A673 (cell line): ENCODE data around the gene HJV. TPM values are rescaled to one million over a fixed set of nuclear protein-coding genes. Genes with fewer than 3 reads are reported as not detected.

Experiments
- BruUV-seq: library from RNA; stranded (reverse); fragments of 400-500 nt; replicated peaks from 2 replicates; lab custom pipeline; 2021; lab: Mats Ljungman, UMichigan
- CTCF ChIA-PET: fragments of 300-600 bp; sonication (Branson Sonifier 250); formaldehyde crosslinking; loops from one replicate; lab custom pipeline; 2022; ENCODE audit warnings: antibody characterized with exemption; lab: Charles Lee
- POLR2A ChIA-PET: fragments of 300-600 bp; sonication (Branson Sonifier 250); formaldehyde crosslinking; loops from one replicate; lab custom pipeline; 2022; ENCODE audit warnings: antibody characterized with exemption; ENCODE audit not compliant: low non-redundant PET; lab: Charles Lee
- DNase-seq: peaks from one replicate; pipeline ENCODE4 v3.0.0-alpha.2; 2015; ENCODE audit warnings: low spot score
- H3K27ac ChIP-seq: fragments of 200-600 bp; sonication (generic); 2 replicates; pipeline ENCODE4 v1.5.1; 2016; ENCODE audit warnings: mixed run types, low read depth, mild to moderate bottlenecking, mixed read lengths, antibody characterized with exemption, low read length; ENCODE audit not compliant: poor library complexity, severe bottlenecking
- H3K27me3 ChIP-seq: fragments of 200-600 bp; sonication (generic); replicated peaks from 2 replicates; pipeline ENCODE4 v1.6.1; 2017; ENCODE audit warnings: mixed run types, low read depth, mild to moderate bottlenecking, mixed read lengths, antibody characterized with exemption, low read length; ENCODE audit not compliant: insufficient read depth, poor library complexity
- H3K36me3 ChIP-seq: fragments of 200-600 bp; sonication (generic); 2 replicates; pipeline ENCODE4 v1.6.1; 2016; ENCODE audit warnings: mixed run types, mild to moderate bottlenecking, mixed read lengths, antibody characterized with exemption, low read length; ENCODE audit not compliant: insufficient read depth, poor library complexity, severe bottlenecking
- H3K4me1 ChIP-seq: fragments of 200-600 bp; sonication (generic); 2 replicates; pipeline ENCODE4 v1.6.1; 2017; ENCODE audit warnings: mixed run types, mild to moderate bottlenecking, mixed read lengths, antibody characterized with exemption, low read length; ENCODE audit not compliant: insufficient read depth, poor library complexity, severe bottlenecking
- H3K4me3 ChIP-seq: fragments of 200-600 bp; sonication (generic); 2 replicates; pipeline ENCODE4 v1.5.1; 2016; ENCODE audit warnings: low read depth, mixed run types, mild to moderate bottlenecking, mixed read lengths, low read length; ENCODE audit not compliant: poor library complexity, severe bottlenecking
- H3K9me3 ChIP-seq: fragments of 200-600 bp; sonication (generic); 2 replicates; pipeline ENCODE4 v1.6.1; 2016; ENCODE audit warnings: mixed run types, low read depth, mild to moderate bottlenecking, mixed read lengths, antibody characterized with exemption, low read length; ENCODE audit not compliant: poor library complexity, severe bottlenecking
- CTCF ChIP-seq: fragments of 300-800, 200-600 bp; sonication (generic); conservative IDR thresholded peaks from 2 replicates; pipeline ENCODE4 v1.5.1; 2017; ENCODE audit warnings: low read depth, mild to moderate bottlenecking, antibody characterized with exemption, low read length, moderate library complexity, mixed read lengths
- EZH2 ChIP-seq: fragments of 200-600 bp; sonication (generic); IDR thresholded peaks from 2 replicates; pipeline ENCODE4 v1.6.1; 2017; ENCODE audit warnings: borderline replicate concordance, low read depth, mild to moderate bottlenecking, mixed read lengths, antibody characterized with exemption, low read length; ENCODE audit not compliant: poor library complexity, severe bottlenecking
- intact Hi-C: fragments of 100-400 bp; cut with micrococcal nuclease; formaldehyde crosslinking; loops from one replicate; pipeline ENCODE4 v1.10.0; 2022; ENCODE audit not compliant: unreplicated experiment
- total RNA-seq: library from RNA; stranded (reverse); gene quantifications from 2 replicates; pipeline ENCODE4 v1.2.3, GENCODE V29; 2021

HJV gene
- total RNA-seq, 1 experiment from 2014 or later = 0.24 TPM

GRCh38 chr1:145980457-145980994 is 41.0 kb downstream of the HJV start:
- H3K4me1 ChIP-seq = peaks cover 43% of the 10 kb centered on the region
- no peaks in the 10 kb centered on the region for H3K9me3 ChIP-seq
- BruUV-seq = no TSS peak
- CTCF ChIA-PET = interaction anchor here (1.5 to 2.0 kb wide), 2 partner anchors 8 to 26 kb away, joined by 3 to 19 read pairs; no protein-coding TSS in a partner anchor
- intact Hi-C loops = no loop called here
- H3K4me3 ChIP-seq = no peak overlapping the region
- POLR2A ChIA-PET = interaction anchor here (0.9 kb wide), 1 partner anchor 71 kb away, joined by 3 read pairs; no protein-coding TSS in a partner anchor
- peak overlapping the region; percentile 90 for H3K27ac ChIP-seq
- H3K27me3 ChIP-seq = no peaks in the 10 kb centered on the region
- no peak for DNase-seq
- no peaks in the 10 kb centered on the region for H3K36me3 ChIP-seq
- TF ChIP-seq EZH2 (no peak), CTCF (no peak)

DNA sequence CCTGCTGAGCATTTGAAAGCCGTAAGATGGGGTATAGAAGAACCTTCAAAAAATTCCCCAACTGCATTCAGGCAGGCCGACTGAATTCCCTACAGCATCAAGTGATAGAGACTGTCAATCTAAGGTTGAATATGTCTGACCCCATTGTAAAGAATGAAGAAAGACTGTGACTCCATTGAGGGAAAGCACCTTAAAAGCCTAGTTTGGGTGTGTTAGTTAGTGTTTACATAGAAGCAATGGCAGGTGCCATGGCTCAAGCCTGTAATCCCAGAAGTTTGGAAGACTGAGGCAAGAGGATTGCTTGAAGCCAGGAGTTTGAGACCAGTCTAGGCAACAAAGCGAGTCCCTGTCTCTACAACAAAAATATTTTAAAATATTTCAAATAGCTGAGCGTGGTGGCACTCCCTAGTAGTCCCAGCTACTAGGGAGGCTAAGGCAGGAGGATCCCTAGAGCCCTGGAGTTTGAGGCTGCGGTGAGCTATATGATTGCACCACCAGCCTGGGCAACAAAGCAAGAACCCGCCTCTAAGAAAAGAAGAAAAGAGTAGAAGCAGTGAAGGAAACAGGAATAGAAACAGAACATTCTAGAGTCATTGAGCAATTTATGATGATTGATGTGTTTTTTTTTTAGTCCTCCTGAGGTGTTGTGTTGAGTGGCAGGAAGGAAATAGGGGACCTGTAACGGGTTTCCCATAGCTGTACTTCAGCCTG is 41.6 kb downstream of the HJV start:
- Histone ChIP-seq H3K4me3 (no peak overlapping the region), H3K36me3 (no peaks in the 10 kb centered on the region), H3K27ac (peak overlapping the region; percentile 90), H3K27me3 (no peaks in the 10 kb centered on the region), H3K9me3 (no peaks in the 10 kb centered on the region), H3K4me1 (peaks cover 36% of the 10 kb centered on the region)
- intact Hi-C loops = loop anchor here (5.0 kb wide), 1 partner anchor 133 kb away; the partner anchor contains the start of gene NUDT17
- TSS peak; percentile 70 for BruUV-seq
- POLR2A ChIA-PET = interaction anchor here (0.7 to 0.9 kb wide), 2 partner anchors 72 to 120 kb away, joined by 3 read pairs; no protein-coding TSS in a partner anchor
- no peak for TF ChIP-seq EZH2
- no peak for TF ChIP-seq CTCF
- CTCF ChIA-PET = interaction anchor here (0.9 to 2.0 kb wide), 6 partner anchors 9 to 121 kb away, joined by 3 to 19 read pairs (median 5); partner anchors contain the start of genes ANKRD34A, PIAS3, POLR3GL and TXNIP
- DNase-seq = peak; percentile 55

- peak overlapping the region; percentile 18 for H3K4me3 ChIP-seq
- TF ChIP-seq EZH2 (no peak), CTCF (peak; percentile 53)
- H3K36me3 ChIP-seq = no peaks in the 10 kb centered on the region
- H3K27ac ChIP-seq = peak overlapping the region; percentile 95
- H3K9me3 ChIP-seq = no peaks in the 10 kb centered on the region
- TSS peak; percentile 99 for BruUV-seq
- H3K27me3 ChIP-seq = no peaks in the 10 kb centered on the region
- ChIA-PET POLR2A (interaction anchor here (0.5 to 0.9 kb wide), 3 partner anchors 73 to 144 kb away, joined by 3 to 12 read pairs (median 3); no protein-coding TSS in a partner anchor), CTCF (interaction anchor here (0.5 to 2.0 kb wide), 7 partner anchors 9 to 121 kb away, joined by 3 to 19 read pairs (median 4); partner anchors contain the start of genes ANKRD34A, PIAS3, POLR3GL and TXNIP)
- peaks cover 30% of the 10 kb centered on the region for H3K4me1 ChIP-seq
- intact Hi-C loops = loop anchor here (5.0 kb wide), 1 partner anchor 132 kb away; the partner anchor contains the start of gene NUDT17
- DNase-seq = peak; percentile 100
Observed at GRCh38 chr1:145978854-145979745, 42.4 kb downstream of the HJV start.
